IPS-NIHi7 (cell line): ENCODE results near the gene LGALS9C.
"Not testable (repeated sequence)": the region's sequence is repeated elsewhere in the genome, so short reads cannot be mapped to it uniquely, and the experiment has no call there.

Experiments
- DNase-seq: peaks from one replicate; pipeline ENCODE4 v3.0.0; 2012; ENCODE audit warnings: mixed read lengths; ENCODE audit errors: extremely low spot score

LGALS9C gene

GRCh38 chr17:18528899-18529500 lies 52.4 kb downstream of the LGALS9C start:
- not testable (repeated sequence) for DNase-seq

- not testable (repeated sequence) for DNase-seq
Observed at GRCh38 chr17:18530405-18530804, 53.8 kb downstream of the LGALS9C start.

- not testable (repeated sequence) for DNase-seq
Observed at GRCh38 chr17:18542234-18542633, 65.6 kb downstream of the LGALS9C start.

- DNase-seq, result not testable (repeated sequence)
Observed at GRCh38 chr17:18542907-18543306, 66.3 kb downstream of the LGALS9C start.
